K562 (cell line): ENCODE data around the gene DYNC2H1. TPM values are rescaled to one million over a fixed set of nuclear protein-coding genes. Genes with fewer than 3 reads are reported as not detected.

ENCODE experiments used
- ATAC-seq: fragments of 200-7000 bp; cut with Tn5 transposase; 3 replicates; pipeline ENCODE4 v1.9.1; 2020; ENCODE audit warnings: moderate library complexity
- BruUV-seq: library from RNA; stranded (reverse); fragments of 400-500 nt; replicated peaks from 2 replicates; lab custom pipeline; 2021; lab: Mats Ljungman, UMichigan
- CTCF ChIA-PET: fragments of 300-600 bp; formaldehyde crosslinking; extraction: SDS; loops from one replicate; lab custom pipeline; 2021; ENCODE audit warnings: low intra/inter-chr PET ratio; lab: Yijun Ruan, JAX
- POLR2A ChIA-PET: fragments of 300-600, 350-650 bp; sonication (Branson Sonifier 250); formaldehyde crosslinking; extraction: SDS; loops from one replicate; lab custom pipeline; 2021; ENCODE audit warnings: antibody characterized with exemption, inconsistent platforms; lab: Yijun Ruan, JAX
- DNase-seq, 4 experiments: peaks; one replicate each; pipeline versions ENCODE4 v3.0.0 to v3.0.0-alpha.2; 2011 to 2018; ENCODE audit warnings: low spot score in 3 of 4, mixed read lengths in 3 of 4; ENCODE audit errors: extremely low read depth in 1 of 4
- FAIRE-seq: peaks from 2 replicates; lab custom pipeline; 2011; peaks lifted over from hg19 to GRCh38; lab: Jason Lieb, UNC
- H2AFZ ChIP-seq: 2 replicates; pipeline ENCODE4 v1.6.0; 2011; ENCODE audit warnings: low read depth, low read length, control low read depth, inconsistent platforms
- H3K27ac ChIP-seq: fragments of 200-600 bp; 3 replicates; pipeline ENCODE4 v1.8.0; 2011; ENCODE audit warnings: low read depth, mild to moderate bottlenecking, control low read depth, inconsistent platforms, low read length, moderate library complexity, mixed read lengths; ENCODE audit errors: extremely low read depth
- H3K27me3 ChIP-seq, 2 experiments: fragments of 300-600 bp in 1 of 2; 2 replicates in 1 of 2; 3 replicates in 1 of 2; pipeline versions ENCODE4 v1.6.0 to v1.8.0; 2011; ENCODE audit warnings: inconsistent platforms in 2 of 2, low read length in 2 of 2, mild to moderate bottlenecking in 1 of 2, mixed read lengths in 1 of 2, moderate library complexity in 1 of 2; ENCODE audit not compliant: control insufficient read depth in 2 of 2, insufficient read depth in 2 of 2
- H3K36me3 ChIP-seq: fragments of 300-600 bp; 3 replicates; pipeline ENCODE4 v1.8.0; 2011; ENCODE audit warnings: mild to moderate bottlenecking, low read length, inconsistent platforms; ENCODE audit not compliant: control insufficient read depth, insufficient read depth
- H3K4me1 ChIP-seq, 2 experiments: fragments of 200-600 bp in 1 of 2; replicated peaks in 1 of 2; 2 replicates in 1 of 2; 3 replicates in 1 of 2; pipeline versions ENCODE4 v1.5.1 to v1.8.0; 2011; ENCODE audit warnings: inconsistent platforms in 2 of 2, low read length in 2 of 2, mild to moderate bottlenecking in 1 of 2, mixed read lengths in 1 of 2, moderate library complexity in 1 of 2; ENCODE audit not compliant: control insufficient read depth in 2 of 2, insufficient read depth in 2 of 2
- H3K4me2 ChIP-seq: 2 replicates; pipeline ENCODE4 v1.6.1; 2011; ENCODE audit warnings: low read length, control low read depth, inconsistent platforms, mixed read lengths; ENCODE audit not compliant: insufficient read depth
- H3K4me3 ChIP-seq: fragments of 200-600 bp; sonication (generic), shearing (Covaris generic); 2 replicates; pipeline ENCODE4 v1.5.1; 2016; ENCODE audit warnings: control low read depth, inconsistent platforms
- H3K79me2 ChIP-seq: fragments of 200-600 bp; 3 replicates; pipeline ENCODE4 v1.8.0; 2011; ENCODE audit warnings: low read length, inconsistent platforms; ENCODE audit not compliant: control insufficient read depth, insufficient read depth
- H3K9ac ChIP-seq, 2 experiments: 2 replicates each; pipeline versions ENCODE4 v1.6.0 to v1.6.1; 2011; ENCODE audit warnings: low read depth in 2 of 2, low read length in 2 of 2, control low read depth in 1 of 2, inconsistent platforms in 1 of 2, mild to moderate bottlenecking in 1 of 2, mixed read lengths in 1 of 2; ENCODE audit not compliant: insufficient read depth in 1 of 2
- H3K9me1 ChIP-seq: one replicate; pipeline ENCODE4 v1.6.0; 2011; ENCODE audit warnings: inconsistent platforms, mild to moderate bottlenecking, low read length, moderate library complexity; ENCODE audit not compliant: control insufficient read depth, insufficient read depth
- H3K9me3 ChIP-seq: replicated peaks from 2 replicates; pipeline ENCODE4 v1.5.1; 2011; ENCODE audit warnings: low read depth, low read length, inconsistent platforms; ENCODE audit not compliant: control insufficient read depth, insufficient read depth
- H4K20me1 ChIP-seq: replicated peaks from 2 replicates; pipeline ENCODE4 v1.6.1; 2011; ENCODE audit warnings: low read length, inconsistent platforms, mixed read lengths; ENCODE audit not compliant: control insufficient read depth, insufficient read depth
- CBX5 ChIP-seq: IDR thresholded peaks from 2 replicates; pipeline ENCODE4 v1.6.1; 2014; ENCODE audit warnings: low read depth, borderline replicate concordance
- DACH1 ChIP-seq: fragments of 450-650 bp; IDR thresholded peaks from 2 replicates; pipeline ENCODE4 v1.6.1; 2018; ENCODE audit not compliant: partially characterized antibody
- EZH2 ChIP-seq: IDR thresholded peaks from 2 replicates; pipeline ENCODE4 v1.6.1; 2012; ENCODE audit warnings: low read depth, mild to moderate bottlenecking, inconsistent platforms, low read length, borderline replicate concordance
- MCM2 ChIP-seq: fragments of 450-650 bp; IDR thresholded peaks from 2 replicates; pipeline ENCODE4 v1.6.1; 2017; ENCODE audit warnings: low read depth, mild to moderate bottlenecking
- MYNN ChIP-seq, 2 experiments: sonication (generic); formaldehyde crosslinking in 1 of 2; IDR thresholded peaks; 2 replicates each; pipeline versions ENCODE4 v1.5.0 to v1.6.1; 2016 to 2020; ENCODE audit warnings: antibody characterized with exemption in 1 of 2, missing genetic modification reagents in 1 of 2
- OTX1 ChIP-seq: fragments of 450-650 bp; formaldehyde crosslinking; IDR thresholded peaks from 2 replicates; pipeline ENCODE4 v1.4.0; 2022; ENCODE audit warnings: mild to moderate bottlenecking
- PHF21A ChIP-seq: fragments of 450-650 bp; IDR thresholded peaks from 2 replicates; pipeline ENCODE4 v1.6.1; 2017; ENCODE audit warnings: low read depth, borderline replicate concordance
- PRMT5 ChIP-seq: sonication (generic); formaldehyde crosslinking; IDR thresholded peaks from 2 replicates; pipeline ENCODE4 v1.5.0; 2020; ENCODE audit warnings: missing genetic modification reagents
- RFX5 ChIP-seq: IDR thresholded peaks from 2 replicates; pipeline ENCODE4 v1.6.1; 2011; ENCODE audit warnings: low read depth, mild to moderate bottlenecking, improper control_type of control experiment, low read length
- SMAD2 ChIP-seq: fragments of 150-350 bp; IDR thresholded peaks from 2 replicates; pipeline ENCODE4 v1.6.1; 2014; ENCODE audit warnings: low read depth, mild to moderate bottlenecking, low read length
- SNRNP70 ChIP-seq: fragments of 200-400 bp; formaldehyde crosslinking; optimal IDR thresholded peaks from 2 replicates; pipeline ENCODE3; 2017; ENCODE audit warnings: low read depth, low read length
- ZNF239 ChIP-seq: fragments of 250-450 bp; sonication (Bioruptor Pico); IDR thresholded peaks from 2 replicates; pipeline ENCODE4 v1.4.0; 2020; ENCODE audit warnings: mild to moderate bottlenecking
- ZNF354B ChIP-seq: fragments of 250-450 bp; sonication (Bioruptor Pico); IDR thresholded peaks from 2 replicates; pipeline ENCODE4 v1.4.0; 2020
- ZNF507 ChIP-seq: conservative IDR thresholded peaks from 2 replicates; pipeline ENCODE4 v1.6.1; 2017; ENCODE audit warnings: missing genetic modification characterization, missing compliant biosample characterization
- ZNF77 ChIP-seq: fragments of 250-450 bp; sonication (Bioruptor Pico); IDR thresholded peaks from 2 replicates; pipeline ENCODE4 v1.5.0; 2020
- WGBS: fragments of 100-300 bp; shearing (Covaris generic); methylation state at CpG from one replicate; pipeline ENCODE4 v1.1.6; 2016; ENCODE audit warnings: low coverage, mixed read lengths; ENCODE audit not compliant: insufficient coverage; ENCODE audit errors: missing lambda C conversion rate; 5-methylcytosine and 5-hydroxymethylcytosine counted together
- in situ Hi-C: fragments of 300-500 bp; cut with MboI; formaldehyde crosslinking; loops from 4 replicates; pipeline ENCODE4 v1.15.0; 2018; ENCODE audit warnings: inconsistent platforms, mixed read lengths
- intact Hi-C: fragments of 100-400 bp; cut with micrococcal nuclease; formaldehyde crosslinking; loops from 2 replicates; pipeline ENCODE4 v1.14.2; 2022
- polyA plus RNA-seq, 8 experiments: library from polyadenylated mRNA; depleted of rRNA in 4 of 8; stranded (reverse) in 5 of 8; unstranded in 3 of 8; fragments of >200 nt; fragmentation: Nextera tagmentation in 2 of 8; fragmentation: Illumina TruSeq in 1 of 8; extraction: Ambion mirVana in 2 of 8; extraction: Trizol in 1 of 8; gene quantifications; 2 replicates each; pipeline versions ENCODE4 v1.2.1 to v1.2.3, GENCODE V29; 2011 to 2014; ENCODE audit warnings: inconsistent platforms in 1 of 8, missing spikeins in 1 of 8
- total RNA-seq, 7 experiments: library from RNA; depleted of rRNA in 6 of 7; stranded (reverse); fragments of >200 nt in 6 of 7; fragmentation: Illumina TruSeq in 2 of 7; extraction: Trizol in 2 of 7; gene quantifications; 2 replicates each; pipeline versions ENCODE4 v1.2.1 to v1.2.3, GENCODE V29; 2011 to 2021; ENCODE audit warnings: low replicate concordance in 1 of 7
- TF ChIP-seq, protein P1 (sequence below): fragments of 150-350 bp; conservative IDR thresholded peaks from 2 replicates; pipeline ENCODE4 v1.6.1; 2014; ENCODE audit warnings: low read length
- TF ChIP-seq, protein P2 (sequence below): sonication (generic); formaldehyde crosslinking; IDR thresholded peaks from 2 replicates; pipeline ENCODE4 v1.8.0; 2023; ENCODE audit warnings: mild to moderate bottlenecking, missing genetic modification reagents

The DYNC2H1 gene
- total and polyA plus RNA-seq, 9 of the 15 experiments (the other 6 are each of a cell fraction or from before 2014, with no cell fraction given): 0.08 to 0.64 (median 0.20) TPM

DNA sequence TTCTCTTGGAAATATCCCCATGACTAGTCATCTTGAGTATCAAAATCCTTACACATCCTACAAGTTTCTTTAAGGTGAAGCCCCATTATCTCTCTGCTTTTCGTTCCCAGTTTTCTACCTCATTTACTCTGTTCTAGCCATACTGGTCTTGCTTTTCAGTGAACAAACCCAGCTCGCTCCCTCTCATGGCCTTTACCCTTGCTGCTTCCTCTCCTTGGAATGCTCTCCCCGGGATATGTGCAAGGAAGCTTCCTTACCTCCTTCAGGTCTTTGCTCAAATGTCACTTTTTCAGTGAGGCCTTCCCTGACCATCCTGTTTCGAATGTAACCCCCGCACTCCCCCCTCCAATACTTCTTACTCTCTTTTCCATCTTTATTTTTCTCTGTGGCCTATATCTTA, 331.8 kb downstream of the DYNC2H1 start:
- ATAC-seq (no peak), DNase-seq (no peak), FAIRE-seq (no peak)
- no peak overlapping the region for H3K27ac ChIP-seq
- no peaks in the 10 kb centered on the region for H3K4me1 ChIP-seq
- H3K9ac ChIP-seq: no peak overlapping the region
- H3K9me3 ChIP-seq: no peaks in the 10 kb centered on the region
- intact Hi-C loops (no loop called here), in situ Hi-C loops (no loop called here)
- H3K4me2 ChIP-seq: no peak overlapping the region
- no peak overlapping the region for H3K4me3 ChIP-seq
- no peak overlapping the region for H2AFZ ChIP-seq
- H3K9me1 ChIP-seq: no peaks in the 10 kb centered on the region
- ChIA-PET POLR2A (no interaction called here), CTCF (no interaction called here)
- no peaks in the 10 kb centered on the region for H3K79me2 ChIP-seq
- H3K27me3 ChIP-seq: no peaks in the 10 kb centered on the region
- TF ChIP-seq MCM2: no peak
- TF ChIP-seq DACH1: no peak
- no peak for TF ChIP-seq RFX5
- TF ChIP-seq PRMT5 (CRISPR knock-in tag): no peak
- TF ChIP-seq, protein P1, sequence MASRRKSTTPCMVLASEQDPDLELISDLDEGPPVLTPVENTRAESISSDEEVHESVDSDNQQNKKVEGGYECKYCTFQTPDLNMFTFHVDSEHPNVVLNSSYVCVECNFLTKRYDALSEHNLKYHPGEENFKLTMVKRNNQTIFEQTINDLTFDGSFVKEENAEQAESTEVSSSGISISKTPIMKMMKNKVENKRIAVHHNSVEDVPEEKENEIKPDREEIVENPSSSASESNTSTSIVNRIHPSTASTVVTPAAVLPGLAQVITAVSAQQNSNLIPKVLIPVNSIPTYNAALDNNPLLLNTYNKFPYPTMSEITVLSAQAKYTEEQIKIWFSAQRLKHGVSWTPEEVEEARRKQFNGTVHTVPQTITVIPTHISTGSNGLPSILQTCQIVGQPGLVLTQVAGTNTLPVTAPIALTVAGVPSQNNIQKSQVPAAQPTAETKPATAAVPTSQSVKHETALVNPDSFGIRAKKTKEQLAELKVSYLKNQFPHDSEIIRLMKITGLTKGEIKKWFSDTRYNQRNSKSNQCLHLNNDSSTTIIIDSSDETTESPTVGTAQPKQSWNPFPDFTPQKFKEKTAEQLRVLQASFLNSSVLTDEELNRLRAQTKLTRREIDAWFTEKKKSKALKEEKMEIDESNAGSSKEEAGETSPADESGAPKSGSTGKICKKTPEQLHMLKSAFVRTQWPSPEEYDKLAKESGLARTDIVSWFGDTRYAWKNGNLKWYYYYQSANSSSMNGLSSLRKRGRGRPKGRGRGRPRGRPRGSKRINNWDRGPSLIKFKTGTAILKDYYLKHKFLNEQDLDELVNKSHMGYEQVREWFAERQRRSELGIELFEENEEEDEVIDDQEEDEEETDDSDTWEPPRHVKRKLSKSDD: no peak
- no peak for TF ChIP-seq OTX1 (CRISPR knock-in tag)
- TF ChIP-seq ZNF239 (CRISPR knock-in tag): no peak
- TF ChIP-seq CBX5: no peak
- TF ChIP-seq SNRNP70: no peak
- no peak for TF ChIP-seq EZH2
- TF ChIP-seq ZNF354B: no peak
- TF ChIP-seq MYNN (IDR thresholded peaks at IDR 0.05): no peak
- no peak for TF ChIP-seq MYNN (CRISPR knock-in tag; IDR thresholded peaks at IDR 0.05)
- TF ChIP-seq ZNF77 (CRISPR knock-in tag): no peak
- TF ChIP-seq ZNF507 (tag): no peak
- TF ChIP-seq SMAD2: no peak
- TF ChIP-seq PHF21A: no peak
- TF ChIP-seq, protein P2, sequence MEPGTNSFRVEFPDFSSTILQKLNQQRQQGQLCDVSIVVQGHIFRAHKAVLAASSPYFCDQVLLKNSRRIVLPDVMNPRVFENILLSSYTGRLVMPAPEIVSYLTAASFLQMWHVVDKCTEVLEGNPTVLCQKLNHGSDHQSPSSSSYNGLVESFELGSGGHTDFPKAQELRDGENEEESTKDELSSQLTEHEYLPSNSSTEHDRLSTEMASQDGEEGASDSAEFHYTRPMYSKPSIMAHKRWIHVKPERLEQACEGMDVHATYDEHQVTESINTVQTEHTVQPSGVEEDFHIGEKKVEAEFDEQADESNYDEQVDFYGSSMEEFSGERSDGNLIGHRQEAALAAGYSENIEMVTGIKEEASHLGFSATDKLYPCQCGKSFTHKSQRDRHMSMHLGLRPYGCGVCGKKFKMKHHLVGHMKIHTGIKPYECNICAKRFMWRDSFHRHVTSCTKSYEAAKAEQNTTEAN (CRISPR knock-in tag): no peak
- no TSS peak for BruUV-seq
- H3K36me3 ChIP-seq: no peaks in the 10 kb centered on the region
- 0% methylated on average over 5 of the region's 5 CpGs for WGBS
- H4K20me1 ChIP-seq: no peaks in the 10 kb centered on the region
